Colonic mucosa (tissue), 4 donors: ENCODE results near the gene CCSER1. TPM values are rescaled to one million over a fixed set of nuclear protein-coding genes. Genes with fewer than 3 reads are reported as not detected.
"Not testable (repeated sequence)": the region's sequence is repeated elsewhere in the genome, so short reads cannot be mapped to it uniquely, and the experiment has no call there.

Experiments
- DNase-seq: peaks from one replicate; pipeline ENCODE4 v3.0.0-alpha.2; 2020
- H3K27ac ChIP-seq: fragments of 200-600 bp; one replicate; pipeline ENCODE4 v1.8.0; 2021
- H3K27me3 ChIP-seq: fragments of 200-600 bp; one replicate; pipeline ENCODE4 v1.8.0; 2021
- H3K36me3 ChIP-seq: fragments of 200-600 bp; one replicate; pipeline ENCODE4 v1.8.0; 2021
- H3K4me1 ChIP-seq: fragments of 200-600 bp; one replicate; pipeline ENCODE4 v1.8.0; 2021; ENCODE audit warnings: mild to moderate bottlenecking
- H3K4me3 ChIP-seq: fragments of 200-600 bp; one replicate; pipeline ENCODE4 v1.8.0; 2021
- H3K9ac ChIP-seq, 2 donors: one replicate each; pipeline ENCODE4 v1.7.0; 2013; ENCODE audit warnings: control low read depth in 2 of 2, low read depth in 2 of 2, low read length in 2 of 2
- H3K9me3 ChIP-seq: fragments of 200-600 bp; one replicate; pipeline ENCODE4 v1.8.0; 2021
- CTCF ChIP-seq: fragments of 200-600 bp; IDR thresholded peaks from one replicate; pipeline ENCODE4 v1.8.0; 2022; ENCODE audit warnings: antibody characterized with exemption, mild to moderate bottlenecking
- intact Hi-C: fragments of 100-400 bp; cut with DNase I; formaldehyde crosslinking; loops from one replicate; pipeline ENCODE4 v1.14.1; 2022
- total RNA-seq, 2 donors: library from RNA; stranded (reverse); fragmentation: NEBNext Ultra II Directional in 1 of 2; extraction: Animal tissue kit (Norgen Biotek cat#: 25700) in 1 of 2; gene quantifications; one replicate each; pipeline ENCODE4 v1.2.1, GENCODE V29; 2021
- donor health status: healthy.
- donor health status: DM: no; HTN: no; CAD: no.
- donor health status: DM: no; HTN: no; CAD: no.

Gene CCSER1
- total RNA-seq, 2 donors from 2014 or later, result 11.2 to 13.4 TPM

GRCh38 chr4:90474484-90474883 lies 347.3 kb downstream of the CCSER1 start:
- no peak for DNase-seq
- no peaks in the 10 kb centered on the region for H3K4me1 ChIP-seq
- H3K27me3 ChIP-seq, result no peaks in the 10 kb centered on the region
- no peak overlapping the region for H3K9ac ChIP-seq
- H3K9me3 ChIP-seq, result no peaks in the 10 kb centered on the region
- H3K36me3 ChIP-seq, result no peaks in the 10 kb centered on the region
- H3K27ac ChIP-seq, result no peak overlapping the region
- intact Hi-C loops, result no loop called here
- TF ChIP-seq CTCF, result no peak
- H3K4me3 ChIP-seq, result no peak overlapping the region

- H3K36me3 ChIP-seq, result no peaks in the 10 kb centered on the region
- no peak overlapping the region for H3K4me3 ChIP-seq
- no peaks in the 10 kb centered on the region for H3K9me3 ChIP-seq
- no peaks in the 10 kb centered on the region for H3K4me1 ChIP-seq
- H3K27ac ChIP-seq, result no peak overlapping the region
- no peak overlapping the region for H3K9ac ChIP-seq
- DNase-seq, result no peak
- TF ChIP-seq CTCF, result no peak
- no peaks in the 10 kb centered on the region for H3K27me3 ChIP-seq
- intact Hi-C loops, result no loop called here
These were observed 348.8 kb downstream of the CCSER1 start for GRCh38 chr4:90476019-90476418.

- no peak overlapping the region for H3K4me3 ChIP-seq
- H3K36me3 ChIP-seq, result no peaks in the 10 kb centered on the region
- H3K9me3 ChIP-seq, result no peaks in the 10 kb centered on the region
- H3K27me3 ChIP-seq, result no peaks in the 10 kb centered on the region
- no peak overlapping the region for H3K27ac ChIP-seq
- intact Hi-C loops, result no loop called here
- DNase-seq, result no peak
- no peak overlapping the region for H3K9ac ChIP-seq
- H3K4me1 ChIP-seq, result no peaks in the 10 kb centered on the region
- TF ChIP-seq CTCF, result no peak
These were observed 349.4 kb downstream of the CCSER1 start for GRCh38 chr4:90476586-90476985.

- H3K4me3 ChIP-seq, intact Hi-C loops, H3K36me3 ChIP-seq, DNase-seq, H3K9ac ChIP-seq, H3K9me3 ChIP-seq, H3K27ac ChIP-seq, H3K4me1 ChIP-seq, H3K27me3 ChIP-seq: not testable (repeated sequence)
These were observed 357.7 kb downstream of the CCSER1 start for GRCh38 chr4:90484894-90485293.

GRCh38 chr4:90486346-90486745 lies 359.2 kb downstream of the CCSER1 start:
- no peak overlapping the region for H3K9ac ChIP-seq
- H3K9me3 ChIP-seq, result no peaks in the 10 kb centered on the region
- no peaks in the 10 kb centered on the region for H3K36me3 ChIP-seq
- H3K27ac ChIP-seq, result no peak overlapping the region
- H3K27me3 ChIP-seq, result no peaks in the 10 kb centered on the region
- H3K4me1 ChIP-seq, result no peaks in the 10 kb centered on the region
- TF ChIP-seq CTCF, result no peak
- H3K4me3 ChIP-seq, result no peak overlapping the region
- no peak for DNase-seq
- intact Hi-C loops, result no loop called here

GRCh38 chr4:90495211-90495610 lies 368.0 kb downstream of the CCSER1 start:
- Histone ChIP-seq H3K4me3 (no peak overlapping the region), H3K36me3 (no peaks in the 10 kb centered on the region), H3K9ac (no peak overlapping the region), H3K27me3 (no peaks in the 10 kb centered on the region), H3K9me3 (no peaks in the 10 kb centered on the region), H3K27ac (no peak overlapping the region), H3K4me1 (no peaks in the 10 kb centered on the region)
- TF ChIP-seq CTCF, result no peak
- intact Hi-C loops, result no loop called here
- DNase-seq, result no peak
